GM12891 (cell line): ENCODE measurements around the gene PRLH.

ENCODE experiments used
- PAX5 ChIP-seq: IDR thresholded peaks from 2 replicates; pipeline ENCODE4 v1.6.1; 2011; ENCODE audit warnings: low read length, moderate library complexity, mild to moderate bottlenecking; ENCODE audit not compliant: insufficient read depth, severe bottlenecking
- POLR2A ChIP-seq: IDR thresholded peaks from 2 replicates; pipeline ENCODE4 v1.6.1; 2011; ENCODE audit warnings: low read depth, low read length, control low read depth
- POLR2AphosphoS5 ChIP-seq: IDR thresholded peaks from 2 replicates; pipeline ENCODE4 v1.6.1; 2011; ENCODE audit warnings: low read depth, low read length, control low read depth
- SPI1 ChIP-seq: IDR thresholded peaks from 2 replicates; pipeline ENCODE4 v1.6.1; 2011; ENCODE audit warnings: low read depth, low read length, control low read depth
- TAF1 ChIP-seq: IDR thresholded peaks from 2 replicates; pipeline ENCODE4 v1.6.1; 2011; ENCODE audit warnings: low read depth, low read length, control low read depth

- TF ChIP-seq POLR2AphosphoS5 (no peak), POLR2A (no peak), TAF1 (no peak), SPI1 (no peak), PAX5 (no peak)
Observed at GRCh38 chr2:237569041-237569440, 2.7 kb downstream of the PRLH start.
